A549 treated with AZD2906 at 1 μM for 4 hours (cell line): ENCODE results near the gene TGM3. TPM values are rescaled to one million over a fixed set of nuclear protein-coding genes. Genes with fewer than 3 reads are reported as not detected.

Experiments used
- total RNA-seq: library from RNA; stranded (reverse); fragments of 200-300 nt; extraction: Qiagen RNA extraction; gene quantifications from 5 replicates; pipeline ENCODE4 v1.2.3, GENCODE V29; 2022

The TGM3 gene
- total RNA-seq = 0.05 to 0.07 TPM (median 0.07 TPM) in 3 of 5 replicates, not detected in the others

GRCh38 chr20:2295886-2296515 is at the start of gene TGM3:
TSS of gene TGM3 (plus strand) at chr20:2296001. CDS start at chr20:2296064, 63 bp downstream.

GRCh38 chr20:2380601-2381000 is 84.8 kb downstream of the TGM3 start, which contains the start of gene TGM6:
TSS of gene TGM6 (plus strand) at chr20:2380901. CDS start at chr20:2380969, 68 bp downstream.

Other genes with a start within 250 kb of the TGM3 start
- 10.7 to 13.9 TPM (median 11.5 TPM) in 5 replicates for gene STK35, start 194.2 kb upstream of the TGM3 start, total RNA-seq
- not detected in 5 replicates for gene TGM6, start 84.9 kb downstream of the TGM3 start, total RNA-seq
- gene SNRPB, start 174.8 kb downstream of the TGM3 start, total RNA-seq = 879 to 1,091 TPM (median 997 TPM) in 5 replicates
- gene ZNF343, start 212.9 kb downstream of the TGM3 start, total RNA-seq = 12.0 to 18.3 TPM (median 13.1 TPM) in 5 replicates
- gene TMC2, start 240.6 kb downstream of the TGM3 start, total RNA-seq = not detected in 5 replicates